GM19035 (cell line): ENCODE data around the gene TCF21.

ENCODE experiments used
- ATAC-seq: cut with Tn5 transposase; IDR thresholded peaks from one replicate; pipeline ENCODE4 v1.9.1; 2021; ENCODE audit not compliant: unreplicated experiment

The TCF21 gene

GRCh38 chr6:133889557-133890403 is 867 bp downstream of the TCF21 start:
- ATAC-seq = no peak

GRCh38 chr6:133890711-133891148 is 1.8 kb downstream of the TCF21 start:
- ATAC-seq = no peak

GRCh38 chr6:133891149-133891926 is 2.4 kb downstream of the TCF21 start:
- ATAC-seq = no peak

- ATAC-seq = no peak
Observed at GRCh38 chr6:133891927-133892812, 3.3 kb downstream of the TCF21 start.

GRCh38 chr6:133892813-133893691 is 4.1 kb downstream of the TCF21 start:
- no peak for ATAC-seq

- no peak for ATAC-seq
Observed at GRCh38 chr6:133893946-133894345, 5.0 kb downstream of the TCF21 start.

GRCh38 chr6:133894369-133894768 is 5.5 kb downstream of the TCF21 start:
- ATAC-seq = no peak

- ATAC-seq = no peak
Observed at GRCh38 chr6:133894795-133895358, 6.0 kb downstream of the TCF21 start.

GRCh38 chr6:133895573-133896343 is 6.8 kb downstream of the TCF21 start:
- ATAC-seq = no peak

- no peak for ATAC-seq
Observed at GRCh38 chr6:133896344-133896721, 7.4 kb downstream of the TCF21 start.

GRCh38 chr6:133898263-133898662 is 9.3 kb downstream of the TCF21 start:
- no peak for ATAC-seq

- ATAC-seq = no peak
Observed at GRCh38 chr6:133899556-133899955, 10.6 kb downstream of the TCF21 start.

GRCh38 chr6:133903855-133904254 is 14.9 kb downstream of the TCF21 start:
- ATAC-seq = no peak

- no peak for ATAC-seq
Observed at GRCh38 chr6:133906050-133906449, 17.1 kb downstream of the TCF21 start.

- ATAC-seq = peak; percentile 79
Observed at GRCh38 chr6:133916650-133917151, 27.8 kb downstream of the TCF21 start.

- no peak for ATAC-seq
Observed at GRCh38 chr6:133917781-133918180, 28.9 kb downstream of the TCF21 start.

GRCh38 chr6:133918208-133918930 is 29.5 kb downstream of the TCF21 start:
- no peak for ATAC-seq

GRCh38 chr6:133919362-133919761 is 30.4 kb downstream of the TCF21 start:
- ATAC-seq = no peak
